GM23338 (cell line): ENCODE data around the gene ALG6. TPM values are rescaled to one million over a fixed set of nuclear protein-coding genes. Genes with fewer than 3 reads are reported as not detected.

ENCODE experiments used
- ATAC-seq: fragments of 200-7000 bp; cut with Tn5 transposase; 3 replicates; pipeline ENCODE4 v1.9.1; 2020
- DNase-seq: peaks from one replicate; pipeline ENCODE4 v3.0.0-alpha.2; 2015; ENCODE audit warnings: low spot score
- H2AFZ ChIP-seq: fragments of 200-600 bp; sonication (generic); 2 replicates; pipeline ENCODE4 v1.8.0; 2016; ENCODE audit warnings: antibody characterized with exemption, mild to moderate bottlenecking, moderate library complexity
- H3F3A ChIP-seq: fragments of 200-600 bp; sonication (generic); replicated peaks from 2 replicates; pipeline ENCODE4 v1.8.0; 2017; ENCODE audit warnings: antibody characterized with exemption, mixed run types, low read depth
- H3K27ac ChIP-seq: fragments of 200-600 bp; sonication (generic); 2 replicates; pipeline ENCODE4 v1.6.1; 2016; ENCODE audit warnings: low read depth
- H3K27me3 ChIP-seq: fragments of 200-600 bp; sonication (generic); 2 replicates; pipeline ENCODE4 v1.8.0; 2016; ENCODE audit warnings: mild to moderate bottlenecking, mixed run types, moderate library complexity; ENCODE audit not compliant: insufficient read depth
- H3K36me3 ChIP-seq: fragments of 200-600 bp; sonication (generic); 2 replicates; pipeline ENCODE4 v1.8.0; 2016; ENCODE audit warnings: mild to moderate bottlenecking; ENCODE audit not compliant: insufficient read depth
- H3K4me1 ChIP-seq: fragments of 200-600 bp; sonication (generic); 2 replicates; pipeline ENCODE4 v1.8.0; 2016; ENCODE audit warnings: mild to moderate bottlenecking, moderate library complexity; ENCODE audit not compliant: insufficient read depth
- H3K4me2 ChIP-seq: fragments of 200-600 bp; sonication (generic); 2 replicates; pipeline ENCODE4 v1.7.1; 2017; ENCODE audit warnings: mixed run types
- H3K4me3 ChIP-seq: fragments of 200-600 bp; sonication (generic); 2 replicates; pipeline ENCODE4 v1.6.1; 2016; ENCODE audit warnings: mixed run types
- H3K79me2 ChIP-seq: fragments of 200-600 bp; sonication (generic); replicated peaks from 2 replicates; pipeline ENCODE4 v1.8.0; 2017; ENCODE audit warnings: mild to moderate bottlenecking; ENCODE audit not compliant: insufficient read depth
- H3K9me2 ChIP-seq: fragments of 200-600 bp; sonication (generic); 2 replicates; pipeline ENCODE4 v1.8.0; 2017; ENCODE audit not compliant: insufficient read depth
- H4K20me1 ChIP-seq: fragments of 200-600 bp; sonication (generic); replicated peaks from 2 replicates; pipeline ENCODE4 v1.8.0; 2017; ENCODE audit warnings: mild to moderate bottlenecking; ENCODE audit not compliant: insufficient read depth
- H3K27ac Mint-ChIP-seq: 2 replicates; pipeline ENCODE4 v1.8.0; 2020; ENCODE audit warnings: inconsistent platforms, mild to moderate bottlenecking, moderate library complexity, mixed read lengths
- H3K27me3 Mint-ChIP-seq: 3 replicates; pipeline ENCODE4 v1.8.0; 2022; ENCODE audit warnings: low read depth, mild to moderate bottlenecking, moderate library complexity, mixed read lengths, inconsistent platforms; ENCODE audit not compliant: insufficient read depth, poor library complexity
- H3K36me3 Mint-ChIP-seq: 3 replicates; pipeline ENCODE4 v1.8.0; 2021; ENCODE audit warnings: low read depth, mild to moderate bottlenecking, inconsistent platforms, moderate library complexity, mixed read lengths
- H3K4me1 Mint-ChIP-seq: 3 replicates; pipeline ENCODE4 v1.8.0; 2020; ENCODE audit warnings: mild to moderate bottlenecking, inconsistent platforms, mixed read lengths
- H3K4me3 Mint-ChIP-seq: 3 replicates; pipeline ENCODE4 v1.8.0; 2021; ENCODE audit warnings: moderate library complexity, mild to moderate bottlenecking, inconsistent platforms, mixed read lengths
- H3K9me3 Mint-ChIP-seq: 3 replicates; pipeline ENCODE4 v1.8.0; 2020; ENCODE audit warnings: moderate library complexity, mild to moderate bottlenecking, inconsistent platforms, mixed read lengths
- CREB1 ChIP-seq: fragments of 250-450 bp; sonication (Bioruptor Pico); IDR thresholded peaks from 2 replicates; pipeline ENCODE4 v1.5.0; 2020; ENCODE audit warnings: low read depth, mild to moderate bottlenecking, moderate library complexity
- EZH2phosphoT487 ChIP-seq: fragments of 200-600 bp; sonication (generic); IDR thresholded peaks from one replicate; pipeline ENCODE4 v1.8.1; 2018; ENCODE audit warnings: antibody characterized with exemption; ENCODE audit not compliant: unreplicated experiment
- JUNB ChIP-seq: IDR thresholded peaks from one replicate; pipeline ENCODE4 v1.6.1; 2016; ENCODE audit warnings: antibody characterized with exemption; ENCODE audit not compliant: unreplicated experiment
- NANOG ChIP-seq: IDR thresholded peaks from 2 replicates; pipeline ENCODE4 v1.6.1; 2016; ENCODE audit warnings: antibody characterized with exemption, borderline replicate concordance
- ZNF331 ChIP-seq: fragments of 250-450 bp; sonication (Bioruptor Pico); IDR thresholded peaks from 2 replicates; pipeline ENCODE4 v1.5.0; 2020; ENCODE audit warnings: low read depth, mild to moderate bottlenecking, moderate library complexity
- polyA plus RNA-seq: library from polyadenylated mRNA; unstranded; fragments of >200 nt; fragmentation: Nextera tagmentation; extraction: Ambion mirVana; gene quantifications from 2 replicates; pipeline ENCODE4 v1.2.1, GENCODE V29; 2016
- total RNA-seq: library from RNA; depleted of rRNA; stranded (reverse); fragments of >200 nt; shearing (Covaris generic); gene quantifications from 2 replicates; pipeline ENCODE4 v1.2.3, GENCODE V29; 2014
- TF ChIP-seq, protein P1 (sequence below), 2 experiments: fragments of 200-600 bp in 1 of 2; sonication (generic) in 1 of 2; conservative IDR thresholded peaks; 2 replicates each; pipeline versions ENCODE4 v1.5.1 to v1.6.1; 2016 to 2017; ENCODE audit warnings: antibody characterized with exemption in 2 of 2, low read depth in 2 of 2, mild to moderate bottlenecking in 2 of 2, moderate library complexity in 1 of 2

The ALG6 gene
- total and polyA plus RNA-seq, 2 experiments from 2014 or later = 24.1 to 34.6 TPM

DNA sequence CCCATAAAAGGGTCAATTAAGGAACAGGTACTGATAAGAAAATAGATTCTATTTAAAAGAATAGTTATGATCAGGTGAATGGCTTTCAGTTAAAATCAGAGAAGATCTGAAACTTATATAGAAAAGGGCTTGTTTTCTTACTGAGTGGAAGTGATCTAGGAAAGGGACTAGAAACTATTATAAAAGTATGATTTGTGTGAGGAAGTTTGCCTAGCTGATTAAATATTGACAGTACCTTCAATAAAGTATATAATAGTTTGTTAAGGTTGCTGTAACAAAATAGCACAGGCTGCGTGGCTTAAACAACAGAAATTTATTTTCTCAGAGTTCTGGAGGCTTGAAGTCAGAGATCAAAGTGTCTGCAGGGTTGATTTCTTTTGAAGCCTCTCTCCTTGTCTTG is 5.4 kb upstream of the ALG6 start:
- Mint-ChIP-seq H3K4me1 (peaks cover 22% of the 10 kb centered on the region), H3K27me3 (peaks cover 7% of the 10 kb centered on the region), H3K36me3 (no peaks in the 10 kb centered on the region; the same call in 2 of the 3 replicates), H3K9me3 (no peaks in the 10 kb centered on the region), H3K27ac (no peak overlapping the region), H3K4me3 (no peak overlapping the region)
- Histone ChIP-seq H4K20me1 (no peaks in the 10 kb centered on the region), H3K27ac (no peak overlapping the region), H3K36me3 (no peaks in the 10 kb centered on the region), H3K4me1 (peaks cover 17% of the 10 kb centered on the region), H3K79me2 (no peaks in the 10 kb centered on the region), H2AFZ (no peak overlapping the region), H3K9me2 (peaks cover 8% of the 10 kb centered on the region; the same call in 1 of the 2 replicates), H3K4me3 (no peak overlapping the region), H3F3A (peaks cover 12% of the 10 kb centered on the region), H3K4me2 (no peak overlapping the region), H3K27me3 (peaks cover 9% of the 10 kb centered on the region)
- no peak for DNase-seq
- no peak for ATAC-seq
- no peak for TF ChIP-seq NANOG
- TF ChIP-seq ZNF331 (CRISPR knock-in tag) = no peak
- TF ChIP-seq JUNB = no peak
- TF ChIP-seq, protein P1, sequence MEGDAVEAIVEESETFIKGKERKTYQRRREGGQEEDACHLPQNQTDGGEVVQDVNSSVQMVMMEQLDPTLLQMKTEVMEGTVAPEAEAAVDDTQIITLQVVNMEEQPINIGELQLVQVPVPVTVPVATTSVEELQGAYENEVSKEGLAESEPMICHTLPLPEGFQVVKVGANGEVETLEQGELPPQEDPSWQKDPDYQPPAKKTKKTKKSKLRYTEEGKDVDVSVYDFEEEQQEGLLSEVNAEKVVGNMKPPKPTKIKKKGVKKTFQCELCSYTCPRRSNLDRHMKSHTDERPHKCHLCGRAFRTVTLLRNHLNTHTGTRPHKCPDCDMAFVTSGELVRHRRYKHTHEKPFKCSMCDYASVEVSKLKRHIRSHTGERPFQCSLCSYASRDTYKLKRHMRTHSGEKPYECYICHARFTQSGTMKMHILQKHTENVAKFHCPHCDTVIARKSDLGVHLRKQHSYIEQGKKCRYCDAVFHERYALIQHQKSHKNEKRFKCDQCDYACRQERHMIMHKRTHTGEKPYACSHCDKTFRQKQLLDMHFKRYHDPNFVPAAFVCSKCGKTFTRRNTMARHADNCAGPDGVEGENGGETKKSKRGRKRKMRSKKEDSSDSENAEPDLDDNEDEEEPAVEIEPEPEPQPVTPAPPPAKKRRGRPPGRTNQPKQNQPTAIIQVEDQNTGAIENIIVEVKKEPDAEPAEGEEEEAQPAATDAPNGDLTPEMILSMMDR (conservative IDR thresholded peaks at IDR 0.05; ENCODE audit: low read depth in 2 of 2) = no peak
- TF ChIP-seq CREB1 (CRISPR knock-in tag) = no peak

DNA sequence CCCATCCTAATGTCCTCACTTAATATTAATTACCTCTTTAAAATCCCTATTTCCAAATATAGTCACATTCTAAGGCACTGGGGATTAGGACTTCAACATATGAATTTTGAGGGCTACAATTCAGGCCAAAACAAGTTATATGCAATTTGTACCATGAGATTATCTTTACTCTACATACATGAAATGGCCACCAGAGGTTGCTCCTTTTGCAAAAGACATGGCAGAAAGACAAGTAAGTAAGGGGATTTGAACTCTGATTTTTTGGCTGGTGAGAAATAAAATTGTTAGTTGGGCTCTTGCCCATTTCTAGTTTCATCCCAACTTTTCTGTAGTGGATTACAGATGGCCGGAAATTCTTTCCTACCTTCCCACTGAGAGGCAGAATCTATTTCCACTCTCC is 4.8 kb upstream of the ALG6 start:
- peaks cover 17% of the 10 kb centered on the region for H3K4me1 ChIP-seq
- ATAC-seq (no peak), DNase-seq (peak; percentile 11)
- 0 out of 2 replicates have a peak overlapping the region, but pooled peaks have one; percentile 65 for H3K27ac ChIP-seq
- H3K27me3 Mint-ChIP-seq = peaks cover 7% of the 10 kb centered on the region
- H3K4me3 Mint-ChIP-seq = no peak overlapping the region
- peaks cover 23% of the 10 kb centered on the region for H3K4me1 Mint-ChIP-seq
- H3K27ac Mint-ChIP-seq = no peak overlapping the region
- peaks cover 12% of the 10 kb centered on the region for H3F3A ChIP-seq
- peak overlapping the region; percentile 75; the same call in 1 of the 2 replicates for H2AFZ ChIP-seq
- H3K79me2 ChIP-seq = no peaks in the 10 kb centered on the region
- no peaks in the 10 kb centered on the region for H3K36me3 ChIP-seq
- TF ChIP-seq, protein P1 (conservative IDR thresholded peaks at IDR 0.05; ENCODE audit: low read depth in 2 of 2) = 0 out of 4 replicates have a peak, but pooled peaks of 1 of the 2 experiments have one; percentile 28
- TF ChIP-seq EZH2phosphoT487 = no peak
- H3K4me2 ChIP-seq = no peak overlapping the region; the same call in 1 of the 2 replicates
- peaks cover 8% of the 10 kb centered on the region; the same call in 1 of the 2 replicates for H3K9me2 ChIP-seq
- no peaks in the 10 kb centered on the region; the same call in 2 of the 3 replicates for H3K36me3 Mint-ChIP-seq
- H3K27me3 ChIP-seq = peaks cover 9% of the 10 kb centered on the region
- H3K4me3 ChIP-seq = no peak overlapping the region
- H4K20me1 ChIP-seq = no peaks in the 10 kb centered on the region
- H3K9me3 Mint-ChIP-seq = no peaks in the 10 kb centered on the region
